ENCODE results near the gene KCNIP1. TPM values are rescaled to one million over a fixed set of nuclear protein-coding genes. Genes with fewer than 3 reads are reported as not detected.

Gene KCNIP1
- total and polyA plus RNA-seq, 9 of the 15 experiments (the other 6 are each of a cell fraction or from before 2014, with no cell fraction given): not detected

DNA sequence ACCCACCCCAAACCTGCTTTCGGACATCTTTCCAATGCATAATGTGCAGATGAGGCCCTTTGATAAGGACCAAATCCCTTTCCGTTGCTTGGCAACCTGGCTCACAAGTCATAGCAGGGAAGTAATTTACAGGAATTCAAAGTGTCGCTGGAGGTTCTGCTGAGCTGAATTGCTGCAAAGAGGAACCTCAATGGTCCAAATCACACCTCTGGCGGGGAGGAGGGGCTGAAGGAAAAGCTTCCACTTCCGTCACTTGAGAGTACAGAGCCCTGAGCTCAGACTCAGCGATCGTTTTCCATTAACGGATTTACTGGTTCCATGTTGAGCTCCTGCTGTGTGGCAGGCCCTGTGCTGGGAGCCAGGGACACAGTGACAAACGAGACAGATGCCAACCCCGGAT, 99.3 kb downstream of the KCNIP1 start:
- Histone ChIP-seq H3K27me3 (ENCODE audit: control insufficient read depth in 2 of 2, insufficient read depth in 2 of 2, low read length in 2 of 2) (peaks cover 0 to 40% of the 10 kb centered on the region in 2 experiments; a peak in 1 of 5 replicates), H3K27ac (ENCODE audit: extremely low read depth, low read depth, low read length) (no peak overlapping the region), H3K4me3 (no peak overlapping the region), H3K9ac (ENCODE audit: insufficient read depth in 1 of 2, low read depth in 2 of 2, low read length in 2 of 2) (no peak overlapping the region), H3K9me3 (replicated peaks; ENCODE audit: control insufficient read depth, insufficient read depth, low read depth, low read length) (no peaks in the 10 kb centered on the region), H2AFZ (ENCODE audit: low read depth, low read length) (no peak overlapping the region), H3K4me2 (ENCODE audit: insufficient read depth, low read length) (no peak overlapping the region), H3K9me1 (ENCODE audit: control insufficient read depth, insufficient read depth, low read length) (no peaks in the 10 kb centered on the region), H3K36me3 (ENCODE audit: control insufficient read depth, insufficient read depth, low read length) (no peaks in the 10 kb centered on the region), H4K20me1 (replicated peaks; ENCODE audit: control insufficient read depth, insufficient read depth, low read length) (no peaks in the 10 kb centered on the region; the same call in none of the 2 replicates), H3K79me2 (ENCODE audit: control insufficient read depth, insufficient read depth, low read length) (no peaks in the 10 kb centered on the region), H3K4me1 (replicated peaks in 1 of 2; ENCODE audit: control insufficient read depth in 2 of 2, insufficient read depth in 2 of 2, low read length in 2 of 2) (no peaks in the 10 kb centered on the region)
- in situ Hi-C loops (cut with MboI): no loop called here
- BruUV-seq (replicated peaks): no TSS peak
- no peak for FAIRE-seq
- DNase-seq (ENCODE audit: extremely low read depth in 1 of 4, low spot score in 3 of 4): no peak
- TF ChIP-seq C11orf30 (IDR thresholded peaks at IDR 0.05; ENCODE audit: low read depth) (no peak), ZNF311 (CRISPR knock-in tag; IDR thresholded peaks at IDR 0.05) (no peak), ZNF316 (IDR thresholded peaks at IDR 0.05) (no peak), RFX1 (IDR thresholded peaks at IDR 0.05) (peak; percentile 41), KLF10 (CRISPR knock-in tag; IDR thresholded peaks at IDR 0.05) (no peak), L3MBTL2 (IDR thresholded peaks at IDR 0.05) (no peak)
- TF ChIP-seq, protein P1, sequence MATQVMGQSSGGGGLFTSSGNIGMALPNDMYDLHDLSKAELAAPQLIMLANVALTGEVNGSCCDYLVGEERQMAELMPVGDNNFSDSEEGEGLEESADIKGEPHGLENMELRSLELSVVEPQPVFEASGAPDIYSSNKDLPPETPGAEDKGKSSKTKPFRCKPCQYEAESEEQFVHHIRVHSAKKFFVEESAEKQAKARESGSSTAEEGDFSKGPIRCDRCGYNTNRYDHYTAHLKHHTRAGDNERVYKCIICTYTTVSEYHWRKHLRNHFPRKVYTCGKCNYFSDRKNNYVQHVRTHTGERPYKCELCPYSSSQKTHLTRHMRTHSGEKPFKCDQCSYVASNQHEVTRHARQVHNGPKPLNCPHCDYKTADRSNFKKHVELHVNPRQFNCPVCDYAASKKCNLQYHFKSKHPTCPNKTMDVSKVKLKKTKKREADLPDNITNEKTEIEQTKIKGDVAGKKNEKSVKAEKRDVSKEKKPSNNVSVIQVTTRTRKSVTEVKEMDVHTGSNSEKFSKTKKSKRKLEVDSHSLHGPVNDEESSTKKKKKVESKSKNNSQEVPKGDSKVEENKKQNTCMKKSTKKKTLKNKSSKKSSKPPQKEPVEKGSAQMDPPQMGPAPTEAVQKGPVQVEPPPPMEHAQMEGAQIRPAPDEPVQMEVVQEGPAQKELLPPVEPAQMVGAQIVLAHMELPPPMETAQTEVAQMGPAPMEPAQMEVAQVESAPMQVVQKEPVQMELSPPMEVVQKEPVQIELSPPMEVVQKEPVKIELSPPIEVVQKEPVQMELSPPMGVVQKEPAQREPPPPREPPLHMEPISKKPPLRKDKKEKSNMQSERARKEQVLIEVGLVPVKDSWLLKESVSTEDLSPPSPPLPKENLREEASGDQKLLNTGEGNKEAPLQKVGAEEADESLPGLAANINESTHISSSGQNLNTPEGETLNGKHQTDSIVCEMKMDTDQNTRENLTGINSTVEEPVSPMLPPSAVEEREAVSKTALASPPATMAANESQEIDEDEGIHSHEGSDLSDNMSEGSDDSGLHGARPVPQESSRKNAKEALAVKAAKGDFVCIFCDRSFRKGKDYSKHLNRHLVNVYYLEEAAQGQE (IDR thresholded peaks at IDR 0.05; ENCODE audit: borderline replicate concordance): no peak
- TF ChIP-seq, protein P1 (CRISPR knock-in tag; IDR thresholded peaks at IDR 0.05; ENCODE audit: low read depth): no peak
- ChIA-PET CTCF (ENCODE audit: low intra/inter-chr PET ratio) (no interaction called here), POLR2A (no interaction called here)
- no peak for ATAC-seq
- under 1% methylated on average over 10 of the region's 10 CpGs for WGBS (ENCODE audit: insufficient coverage, low coverage, missing lambda C conversion rate)
- intact Hi-C loops (cut with micrococcal nuclease): no loop called here
